GM19099 (cell line): Measurements from ENCODE around the gene ACP4.

Experiments
- POLR2A ChIP-seq: IDR thresholded peaks from 3 replicates; pipeline ENCODE4 v1.6.1; 2011; ENCODE audit warnings: low read depth; ENCODE audit not compliant: insufficient read length; ENCODE audit errors: extremely low read depth

The ACP4 gene

DNA sequence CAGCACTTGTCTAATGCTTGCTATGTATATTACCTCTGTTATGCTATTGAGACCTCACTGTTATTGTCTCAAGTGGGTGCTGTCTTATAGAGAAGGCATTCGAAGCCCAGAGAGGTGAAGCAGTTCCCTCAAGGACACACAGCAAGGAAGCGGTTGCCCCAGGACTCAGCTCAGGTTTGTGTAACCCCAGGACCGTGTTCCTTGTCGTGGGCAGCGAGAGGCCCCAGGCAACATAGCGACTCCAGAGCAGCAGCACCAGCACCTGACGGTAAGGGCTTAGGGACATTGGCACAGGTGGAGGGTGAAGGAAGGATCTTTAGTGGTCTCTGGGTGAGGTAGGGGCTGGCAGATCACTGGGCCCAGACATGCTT, 40.8 kb downstream of the ACP4 start:
- no peak for TF ChIP-seq POLR2A

DNA sequence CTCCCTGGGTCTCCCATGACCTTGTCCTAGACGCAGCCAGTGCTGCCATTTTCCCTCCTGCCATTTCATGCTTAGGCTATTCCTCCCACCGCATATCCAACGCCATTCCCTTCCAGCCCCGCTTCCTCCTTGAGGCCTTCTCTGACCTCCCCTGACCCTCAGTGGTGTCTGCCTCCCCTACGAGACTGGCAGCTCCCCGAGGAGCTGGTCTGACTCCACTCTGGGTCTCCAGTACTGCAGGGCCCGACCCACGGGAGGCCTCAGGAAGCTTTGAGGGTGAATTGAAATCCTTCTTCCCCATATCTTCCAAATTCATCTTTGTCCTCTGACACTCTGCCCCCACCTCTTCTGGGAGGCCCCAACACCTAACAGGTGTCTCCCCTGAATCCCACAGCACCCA, 42.5 kb downstream of the ACP4 start:
- TF ChIP-seq POLR2A: no peak

DNA sequence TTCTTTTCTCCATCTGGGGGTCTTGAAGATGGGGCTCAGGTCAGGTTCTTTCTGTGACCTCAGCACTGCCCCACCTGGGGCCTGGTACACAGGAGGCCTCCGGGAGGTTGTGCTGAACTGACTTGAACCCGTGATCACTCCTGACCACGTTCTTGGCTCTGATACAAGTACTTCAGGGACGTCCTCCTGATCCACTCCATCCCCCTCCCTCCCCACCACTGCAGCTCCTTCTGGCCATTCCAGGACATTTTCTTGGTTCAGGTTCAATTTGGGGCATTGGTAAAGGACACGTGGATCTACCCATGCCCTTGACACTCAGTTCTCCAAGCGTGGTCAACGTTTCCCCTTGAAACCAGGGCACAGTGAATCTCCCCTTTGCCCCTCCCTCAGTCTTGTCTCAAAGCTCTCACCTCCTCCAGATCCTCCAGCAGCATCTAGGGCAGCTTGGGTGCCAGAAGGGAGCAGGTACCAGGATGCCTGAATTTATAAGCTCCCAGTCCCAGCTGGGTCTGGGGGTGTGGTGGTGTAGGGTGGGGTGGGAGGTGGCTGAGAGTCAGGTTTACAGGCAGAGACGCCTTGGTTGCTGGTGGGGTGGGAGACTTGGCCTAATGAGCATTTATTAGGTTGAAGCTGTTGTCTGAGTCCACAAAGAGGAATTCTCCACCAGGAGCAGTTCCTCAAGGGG, 43.0 kb downstream of the ACP4 start, which contains the start of gene KLK15:
Gene KLK15, minus strand, starts transcription at position 458 of the 685 bp plus-strand sequence. CDS start 2,082 bp downstream, outside the sequence.
- TF ChIP-seq POLR2A: no peak

DNA sequence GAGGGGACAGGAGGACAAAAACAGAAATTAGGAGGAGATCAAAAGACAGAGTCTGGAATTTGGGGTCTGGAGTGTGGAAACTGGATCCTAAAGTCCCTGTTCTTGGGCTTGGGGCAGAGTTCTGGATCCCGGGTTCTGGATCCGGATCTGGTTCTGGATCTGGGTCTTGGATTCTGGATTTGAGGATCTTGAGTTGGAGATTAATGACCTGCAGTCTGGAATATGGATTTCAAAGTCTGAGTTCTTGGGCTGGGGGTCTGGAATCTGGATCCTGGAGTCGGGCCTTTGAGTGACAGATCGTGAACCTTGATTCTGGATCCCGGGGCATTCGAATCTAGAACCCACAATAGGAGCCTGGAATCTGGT, 43.6 kb downstream of the ACP4 start:
- TF ChIP-seq POLR2A: no peak

DNA sequence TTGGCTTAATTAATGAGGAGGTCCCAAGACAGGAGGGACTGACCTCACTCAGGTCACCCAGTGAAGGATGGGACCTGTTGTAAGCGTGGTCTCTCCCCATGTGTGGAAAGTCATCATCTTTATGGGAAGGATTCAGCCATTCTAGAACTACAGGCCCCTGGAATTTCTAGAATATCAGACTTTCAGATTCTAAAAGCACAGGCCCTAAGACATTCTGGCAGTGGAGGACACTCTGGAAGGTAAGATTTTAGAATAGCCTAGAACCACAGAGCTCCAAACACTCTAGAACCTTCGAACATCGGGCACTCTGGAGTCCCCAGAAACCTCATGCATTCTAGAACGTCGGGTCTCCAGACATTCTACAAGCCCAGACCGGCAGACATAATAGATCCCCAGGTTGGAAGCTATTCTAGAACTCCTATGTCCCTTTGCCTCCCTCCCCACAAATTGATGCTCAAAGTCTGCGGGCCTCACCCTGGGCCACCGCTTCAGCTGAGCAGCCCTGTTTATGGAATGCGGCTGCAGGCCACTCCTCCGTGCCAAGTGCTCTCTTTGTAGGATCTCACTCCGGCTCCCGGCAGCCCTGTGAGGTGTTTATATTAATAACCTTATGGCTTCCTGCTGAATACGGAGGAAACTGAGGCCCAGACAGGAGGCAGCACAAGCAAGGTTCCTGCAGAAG, 45.0 kb downstream of the ACP4 start:
- TF ChIP-seq POLR2A: no peak

DNA sequence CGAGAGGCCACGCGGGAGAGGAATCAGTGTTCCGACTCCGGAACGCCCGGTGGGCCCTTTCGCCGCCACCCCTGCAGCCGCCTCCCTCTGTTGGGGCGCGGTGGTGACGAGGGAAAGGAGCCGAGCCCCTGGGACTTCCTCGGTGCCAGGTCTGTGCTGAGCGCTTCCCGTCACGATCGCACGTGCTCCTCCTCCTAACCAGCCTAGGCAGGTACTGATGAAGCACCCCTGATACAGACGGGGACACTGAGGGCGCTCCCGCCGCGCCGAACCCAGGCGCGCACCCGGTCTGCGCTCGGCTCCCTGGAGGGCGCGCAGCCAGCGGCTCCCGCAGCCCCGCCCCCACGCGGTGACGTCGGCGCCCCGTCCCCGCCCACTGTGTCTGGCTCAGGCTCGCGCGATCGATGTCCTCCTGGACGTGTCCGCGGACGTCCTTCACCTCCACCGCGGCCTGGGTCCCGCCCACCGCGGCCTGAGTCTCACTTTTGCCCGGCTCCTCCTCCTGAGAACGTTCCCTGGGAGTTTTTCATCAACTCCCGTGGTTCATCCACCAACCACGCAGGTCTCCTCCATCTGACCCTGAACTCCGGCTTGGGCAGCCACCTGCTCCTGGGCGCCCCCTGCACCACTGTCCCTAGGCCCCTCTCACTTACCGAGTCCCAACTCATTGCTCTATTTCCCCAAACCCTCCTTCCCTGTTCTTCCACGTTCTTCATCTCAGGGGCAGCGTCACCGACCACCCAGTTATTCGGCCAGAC, 45.7 kb downstream of the ACP4 start:
- TF ChIP-seq POLR2A: peak; percentile 80

DNA sequence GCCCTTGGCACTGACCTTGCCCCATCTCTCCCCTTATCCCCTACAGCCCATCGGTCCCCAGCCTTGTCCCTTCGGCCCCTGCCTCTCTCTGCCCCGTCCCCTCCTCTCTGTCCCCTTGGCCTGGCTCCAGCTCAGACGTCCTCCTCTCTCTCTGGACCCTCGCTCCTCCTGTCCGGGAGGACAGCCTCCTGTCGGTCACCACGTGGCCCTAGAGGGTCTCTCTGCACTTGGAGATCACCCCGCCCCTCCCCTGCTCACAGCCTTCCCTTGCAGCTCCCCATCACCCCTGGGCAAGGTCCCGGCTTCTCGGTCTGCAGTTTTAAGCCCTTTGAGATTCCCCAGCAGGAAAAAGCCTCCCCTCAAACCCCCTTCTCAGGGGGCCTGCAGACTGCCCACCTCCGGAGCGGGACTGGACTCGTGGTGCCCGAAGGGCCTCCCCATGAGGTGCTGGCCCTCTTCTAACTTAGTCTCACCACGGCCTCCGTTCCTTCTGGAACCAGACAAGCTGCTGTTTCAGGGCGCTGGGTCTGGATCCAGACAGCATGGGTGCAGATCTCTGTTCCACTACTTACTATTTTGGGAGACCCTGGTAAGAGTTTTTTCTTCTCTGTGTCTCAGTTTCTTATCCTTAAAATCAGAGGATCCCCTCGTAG, 46.5 kb downstream of the ACP4 start:
- TF ChIP-seq POLR2A: no peak

DNA sequence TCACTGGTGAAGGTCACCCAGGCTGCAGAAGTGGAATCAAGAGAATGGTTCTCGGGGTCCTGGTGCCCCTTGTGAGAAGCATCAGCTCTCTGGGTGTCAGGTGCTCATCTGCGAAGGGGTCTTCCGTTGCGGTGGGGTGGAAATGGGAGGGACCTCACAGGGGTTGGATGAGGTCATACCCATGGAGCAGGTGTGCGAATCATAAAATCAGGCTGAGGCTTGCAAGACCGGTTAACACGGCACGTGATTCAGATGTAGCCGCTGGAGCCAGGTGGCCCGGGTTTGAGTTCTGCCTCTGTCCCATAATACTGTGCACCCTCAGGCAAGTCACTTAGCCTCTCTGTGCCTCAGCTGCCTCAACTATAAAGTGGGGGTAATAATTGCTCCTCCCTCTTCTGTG, 47.1 kb downstream of the ACP4 start:
- TF ChIP-seq POLR2A: no peak

DNA sequence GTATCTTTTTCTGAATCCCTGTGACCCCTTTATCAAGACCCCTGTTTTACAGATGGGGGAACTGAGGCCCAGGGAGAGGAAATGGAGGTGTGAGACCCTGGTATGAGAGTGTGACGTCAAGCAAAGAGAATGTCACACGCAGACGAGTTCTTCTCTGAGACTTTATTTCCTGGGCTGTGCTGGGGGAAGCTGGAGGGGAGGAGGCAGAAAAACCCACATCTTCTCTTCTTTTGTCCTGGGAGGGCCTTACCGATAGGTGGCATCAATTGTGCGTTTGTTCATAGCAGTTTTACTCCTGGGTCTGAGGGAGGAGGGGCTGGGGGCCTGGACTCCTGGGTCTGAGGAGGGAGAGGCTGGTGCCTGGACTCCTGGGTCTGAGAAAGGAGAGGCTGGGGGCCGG, 48.0 kb downstream of the ACP4 start:
- no peak for TF ChIP-seq POLR2A

DNA sequence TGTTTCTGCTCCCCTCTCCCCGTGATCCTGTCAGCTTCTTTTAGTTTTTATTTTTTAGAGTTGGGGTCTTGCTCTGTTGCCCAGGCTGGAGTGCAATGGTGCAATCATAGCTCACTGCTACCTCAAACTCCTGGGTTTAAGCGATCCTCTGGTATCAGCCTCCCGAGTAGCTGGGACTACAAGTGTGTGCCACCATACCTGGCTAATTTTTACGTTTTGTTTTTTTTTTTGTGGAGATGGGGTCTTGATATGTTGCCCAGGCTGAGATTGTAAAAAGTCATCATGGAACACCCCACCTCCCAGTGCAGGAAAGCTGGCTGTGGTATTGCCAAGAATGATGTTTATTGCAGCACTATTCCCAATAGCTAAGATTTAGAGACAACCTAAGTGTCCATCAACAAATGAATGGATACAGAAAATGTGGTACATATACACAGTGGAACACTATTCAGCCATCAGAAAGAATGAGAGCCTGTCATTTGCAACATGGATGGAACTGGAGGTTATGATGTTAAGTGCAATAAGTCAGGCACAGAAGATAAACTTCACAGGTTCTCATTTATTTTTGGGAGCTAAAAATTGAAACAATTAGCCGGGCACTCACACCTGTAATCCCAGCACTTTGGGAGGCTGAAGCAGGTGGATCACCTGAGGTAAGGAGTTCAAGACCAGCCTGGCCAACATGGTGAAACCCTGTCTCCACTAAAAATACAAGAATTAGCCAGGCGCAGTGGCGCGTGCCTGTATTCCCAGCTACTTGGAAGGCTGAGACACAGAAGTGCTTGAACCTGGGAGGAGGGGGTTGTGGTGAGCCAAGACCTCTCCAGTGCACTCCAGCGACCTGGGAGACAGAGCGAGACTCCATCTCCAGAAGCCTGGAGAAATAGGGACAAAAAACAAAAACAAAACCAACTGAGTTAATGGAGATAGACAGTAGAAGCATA, 49.8 kb downstream of the ACP4 start:
- TF ChIP-seq POLR2A: no peak

DNA sequence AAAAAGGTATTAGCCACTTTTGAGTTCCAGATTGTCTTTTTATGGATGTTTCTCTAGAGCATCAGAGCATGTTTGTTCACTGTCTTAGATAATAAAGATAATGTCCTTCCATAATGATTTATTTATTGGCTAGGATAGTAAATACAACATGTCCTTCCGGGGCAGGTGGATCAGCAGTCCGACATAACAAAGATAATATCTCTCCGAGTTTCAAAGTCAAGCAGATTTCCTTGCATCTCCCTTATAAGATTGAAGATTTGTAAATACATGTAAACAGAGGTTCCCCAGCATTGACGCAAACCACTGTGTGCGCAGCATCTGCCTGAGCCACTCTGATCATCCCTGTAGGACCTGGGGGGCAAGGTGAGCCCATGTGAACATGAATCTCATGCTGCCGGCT, 51.9 kb downstream of the ACP4 start:
- no peak for TF ChIP-seq POLR2A

DNA sequence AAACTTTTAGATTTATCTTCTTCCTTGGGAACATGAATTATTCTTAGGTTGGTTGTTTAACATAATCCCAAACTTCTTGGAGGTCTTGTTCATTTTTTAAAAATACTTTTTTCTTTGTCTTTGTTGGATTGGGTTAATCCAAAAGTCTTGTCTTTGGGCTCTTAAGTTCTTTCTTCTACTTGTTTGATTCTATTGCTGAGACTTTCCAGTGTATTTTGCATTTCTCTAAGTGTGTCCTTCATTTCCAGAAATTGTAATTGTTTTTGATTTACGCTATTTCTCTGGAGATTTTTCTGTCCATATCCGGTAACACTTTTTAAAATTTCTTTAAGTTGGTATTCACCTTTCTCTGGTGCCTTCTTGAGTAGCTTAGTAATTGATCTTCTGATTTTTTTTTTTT, 53.0 kb downstream of the ACP4 start:
- TF ChIP-seq POLR2A: no peak

DNA sequence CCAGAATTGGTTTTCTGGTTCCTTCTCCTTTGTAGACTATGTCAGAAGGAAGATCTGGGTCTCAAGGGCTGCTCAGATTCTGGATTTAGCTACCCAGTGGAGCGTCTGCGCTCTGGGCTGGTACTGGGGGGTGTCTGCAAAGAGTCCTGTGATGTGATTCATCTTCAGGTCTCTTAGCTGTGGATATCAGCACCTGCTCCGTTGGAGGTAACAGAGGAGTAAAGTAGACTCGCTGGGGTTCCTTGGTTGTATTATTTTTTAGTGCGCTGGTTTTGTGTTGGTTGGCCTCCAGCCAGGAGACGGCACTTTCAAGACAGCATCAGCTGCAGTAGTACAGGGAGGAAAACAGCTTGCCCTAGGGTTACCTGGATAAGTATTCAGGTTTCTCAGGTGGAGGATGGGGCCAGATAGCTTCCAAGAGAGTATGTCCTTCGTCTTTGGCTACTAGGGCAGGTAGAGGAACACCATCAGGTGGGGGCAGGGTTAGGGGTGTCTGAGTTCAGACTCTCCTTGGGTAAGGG, 53.5 kb downstream of the ACP4 start:
- TF ChIP-seq POLR2A: no peak

DNA sequence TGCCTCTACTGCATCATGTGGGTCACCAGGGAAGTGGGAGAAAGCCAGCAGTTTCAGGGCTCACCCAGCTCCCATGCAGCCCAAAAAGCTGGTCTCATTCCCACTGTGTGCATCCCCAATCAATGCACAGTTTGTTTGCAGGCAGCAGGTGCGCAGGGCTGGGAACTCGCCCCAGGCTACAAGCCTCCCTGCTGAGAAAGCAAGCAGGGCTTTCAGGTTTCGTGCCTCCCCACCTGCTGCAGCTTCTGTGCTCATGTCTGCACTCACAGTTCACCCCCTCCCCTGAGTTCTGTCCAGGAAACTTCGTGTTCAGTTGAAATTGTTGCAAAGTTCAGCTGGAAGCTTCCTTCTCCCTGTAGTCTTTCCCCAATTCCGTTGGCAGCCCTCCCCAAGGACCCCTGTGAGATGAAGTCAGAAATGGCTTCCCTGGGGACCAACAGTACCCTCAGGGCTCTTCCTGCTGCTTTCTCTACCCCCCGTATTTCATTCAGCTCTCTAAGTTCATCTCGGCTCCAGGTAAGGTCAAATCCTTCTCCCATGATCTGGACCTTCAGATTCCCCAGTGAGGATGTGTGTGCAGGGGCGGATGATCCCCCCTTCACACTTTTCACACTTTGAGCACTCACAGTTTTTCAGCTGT, 54.2 kb downstream of the ACP4 start:
- no peak for TF ChIP-seq POLR2A
